Skin epidermis (tissue), 12 donors: ENCODE data around the gene ZNF90.
"Not testable (repeated sequence)": the region's sequence is repeated elsewhere in the genome, so short reads cannot be mapped to it uniquely, and the experiment has no call there.

Experiments used
- H3K27ac ChIP-seq, 21 experiments: fragments of 200-600 bp; sonication (generic) in 11 of 21; one replicate each; pipeline ENCODE4 v1.5.0; 2020; ENCODE audit warnings: mild to moderate bottlenecking in 3 of 21, inconsistent platforms in 2 of 21, moderate library complexity in 2 of 21
- H3K4me3 ChIP-seq, 7 experiments: fragments of 200-600 bp; sonication (generic) in 2 of 7; one replicate each; pipeline ENCODE4 v1.5.0; 2020; ENCODE audit warnings: inconsistent platforms in 2 of 7, mild to moderate bottlenecking in 2 of 7, moderate library complexity in 1 of 7

The ZNF90 gene

DNA sequence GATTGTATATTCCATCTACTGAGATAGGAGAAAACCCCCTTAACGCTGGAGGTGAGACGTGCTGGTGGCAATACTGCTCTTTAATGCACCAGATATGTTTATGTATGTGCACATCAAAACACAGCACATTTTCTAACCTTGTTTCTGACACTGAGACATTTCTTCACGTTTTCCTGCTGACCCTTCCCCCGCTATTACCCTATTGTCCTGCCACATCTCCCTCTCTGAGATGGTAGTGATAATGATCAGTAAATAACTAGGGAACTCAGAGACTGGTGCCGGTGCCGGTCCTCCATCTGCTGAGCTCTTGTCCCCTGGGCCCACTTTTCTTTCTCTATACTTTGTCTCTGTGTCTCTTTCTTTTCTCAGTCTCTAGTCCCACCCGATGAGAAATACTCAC is 5.1 kb downstream of the ZNF90 start:
- H3K4me3 ChIP-seq, H3K27ac ChIP-seq: not testable (repeated sequence)

DNA sequence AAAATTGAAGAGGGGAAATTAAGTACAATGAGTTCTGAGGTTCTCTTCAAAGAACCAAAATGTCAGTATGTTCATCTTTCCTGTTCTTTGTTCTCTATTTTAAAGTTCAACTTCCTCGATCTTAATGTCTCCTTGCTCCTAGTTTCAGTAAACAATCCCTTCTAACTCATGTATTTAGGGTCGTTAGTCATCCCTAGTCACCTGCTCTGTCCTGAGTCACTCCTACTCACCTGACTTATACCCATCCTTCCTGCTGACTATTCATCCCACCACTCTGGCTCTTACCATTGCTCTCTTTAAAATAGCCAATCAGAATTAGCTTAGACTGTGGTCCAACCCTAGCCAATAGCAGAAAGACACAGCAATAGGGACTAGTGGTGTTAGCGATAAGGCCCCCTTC is 24.3 kb downstream of the ZNF90 start:
- no peak overlapping the region for H3K4me3 ChIP-seq

DNA sequence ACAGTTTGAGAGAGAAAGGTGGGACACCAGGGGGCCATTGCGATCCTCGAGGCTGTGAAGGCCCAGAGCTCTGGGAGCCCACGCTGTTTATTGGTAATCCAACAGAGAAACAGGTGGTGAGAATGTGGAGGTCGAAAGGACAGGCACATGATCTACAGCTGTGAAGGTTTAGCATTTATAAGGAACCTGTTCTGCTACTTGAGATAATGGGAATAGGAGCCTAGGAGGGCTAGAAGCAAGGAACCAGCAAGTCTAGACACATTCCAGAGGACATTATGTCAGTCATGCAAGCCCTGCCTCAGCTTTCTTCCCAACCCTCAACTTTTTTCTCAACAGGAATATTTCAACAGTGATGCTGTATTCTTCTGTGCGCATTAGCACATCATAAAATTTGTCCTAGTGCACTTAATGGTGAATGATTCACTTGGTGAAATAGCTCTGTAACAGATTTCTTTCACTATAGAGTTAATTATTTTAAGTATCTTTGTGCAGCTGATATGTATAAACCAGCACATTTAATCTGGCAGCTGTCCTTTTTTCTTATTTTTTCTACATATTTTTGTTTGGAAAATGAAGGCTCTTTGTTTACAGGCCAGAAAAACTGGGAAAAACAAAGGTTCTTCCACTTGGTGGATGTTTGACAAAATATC is 25.4 kb downstream of the ZNF90 start:
- no peak overlapping the region for H3K27ac ChIP-seq
- H3K4me3 ChIP-seq: no peak overlapping the region

More for the DNA sequence above, 24.3 kb downstream of the ZNF90 start:
- H3K27ac ChIP-seq: no peak overlapping the region

DNA sequence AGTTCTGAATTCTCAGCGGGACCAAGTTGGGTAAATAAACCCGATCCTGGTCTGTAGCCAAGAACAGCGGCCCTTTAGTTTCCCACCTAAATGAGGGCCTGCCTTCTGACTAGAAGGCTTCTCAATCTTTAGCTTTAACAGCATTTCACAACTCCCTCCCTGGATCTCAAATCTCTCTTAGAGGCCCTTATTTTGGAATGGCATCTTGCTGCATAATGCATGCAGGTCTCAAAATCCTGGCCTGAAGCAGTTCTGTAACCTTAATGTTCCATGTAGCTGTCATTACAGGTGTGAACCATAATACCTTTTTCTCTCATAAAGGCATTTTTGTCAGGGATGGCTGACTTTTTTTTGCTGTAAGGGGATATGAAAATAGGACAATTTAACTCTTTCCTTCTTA is 29.5 kb downstream of the ZNF90 start:
- H3K27ac ChIP-seq: no peak overlapping the region
- no peak overlapping the region for H3K4me3 ChIP-seq

DNA sequence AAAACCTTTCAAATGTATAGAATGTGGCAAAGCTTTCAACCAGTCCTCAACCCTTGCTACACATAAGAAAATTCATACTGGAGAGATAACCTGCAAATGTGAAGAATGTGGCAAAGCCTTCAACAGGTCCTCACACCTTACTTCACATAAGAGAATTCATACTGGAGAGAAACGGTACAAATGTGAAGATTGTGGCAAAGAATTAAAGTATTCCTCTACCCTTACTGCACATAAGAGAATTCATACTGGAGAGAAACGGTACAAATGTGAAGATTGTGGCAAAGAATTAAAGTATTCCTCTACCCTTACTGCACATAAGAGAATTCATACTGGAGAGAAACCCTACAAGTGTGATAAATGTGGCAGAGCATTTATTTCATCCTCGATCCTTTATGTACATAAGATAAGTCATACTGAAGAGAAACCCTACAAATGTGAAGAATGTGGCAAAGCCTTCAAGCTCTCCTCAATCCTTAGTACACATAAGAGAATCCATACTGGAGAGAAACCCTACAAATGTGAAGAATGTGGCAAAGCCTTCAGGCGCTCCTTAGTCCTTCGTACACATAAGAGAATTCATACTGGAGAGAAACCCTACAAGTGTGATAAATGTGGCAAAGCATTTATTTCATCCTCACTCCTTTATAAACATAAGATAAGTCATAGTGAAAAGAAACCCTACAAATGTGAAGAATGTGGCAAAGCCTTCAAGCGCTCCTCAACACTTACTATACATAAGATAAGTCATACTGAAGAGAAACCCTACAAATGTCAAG is 40.5 kb downstream of the ZNF90 start:
- H3K27ac ChIP-seq, H3K4me3 ChIP-seq: not testable (repeated sequence)

DNA sequence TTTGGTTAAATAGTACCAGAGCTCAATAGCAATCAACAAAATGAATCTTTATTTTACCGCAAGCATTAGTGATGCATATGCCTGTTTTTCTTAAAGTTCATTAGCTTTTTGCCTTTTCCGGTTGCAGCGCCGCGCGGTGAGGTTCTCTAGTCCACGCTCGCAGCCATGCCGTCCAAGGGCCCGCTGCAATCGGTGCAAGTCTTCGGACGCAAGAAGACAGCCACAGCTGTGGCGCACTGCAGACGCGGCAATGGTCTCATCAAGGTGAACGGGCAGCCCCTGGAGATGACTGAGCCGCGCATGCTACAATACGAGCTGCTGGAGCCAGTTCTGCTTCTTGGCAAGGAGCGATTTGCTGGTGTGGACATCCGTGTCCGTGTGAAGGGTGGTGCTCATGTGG is 47.1 kb downstream of the ZNF90 start:
- H3K4me3 ChIP-seq: no peak overlapping the region
- H3K27ac ChIP-seq: no peak overlapping the region

DNA sequence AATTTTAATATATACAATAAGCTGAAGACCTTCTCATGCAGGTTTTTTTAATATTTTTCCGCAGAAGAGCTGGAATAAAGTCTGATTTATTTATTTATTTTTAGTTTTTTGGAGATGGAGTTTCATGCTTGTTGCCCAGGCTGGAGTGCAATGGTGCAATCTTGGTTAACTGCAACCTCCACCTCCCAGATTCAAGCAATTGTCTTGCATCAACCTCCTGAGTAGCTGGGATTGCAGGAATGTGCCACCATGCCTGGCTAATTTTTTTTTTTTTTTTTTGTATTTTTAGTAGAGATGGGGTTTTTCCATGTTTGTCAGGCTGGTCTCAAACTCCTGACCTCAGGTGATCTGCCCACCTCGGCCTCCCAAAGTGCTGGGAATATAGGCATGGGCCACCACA is 55.1 kb downstream of the ZNF90 start:
- not testable (repeated sequence) for H3K27ac ChIP-seq, H3K4me3 ChIP-seq

DNA sequence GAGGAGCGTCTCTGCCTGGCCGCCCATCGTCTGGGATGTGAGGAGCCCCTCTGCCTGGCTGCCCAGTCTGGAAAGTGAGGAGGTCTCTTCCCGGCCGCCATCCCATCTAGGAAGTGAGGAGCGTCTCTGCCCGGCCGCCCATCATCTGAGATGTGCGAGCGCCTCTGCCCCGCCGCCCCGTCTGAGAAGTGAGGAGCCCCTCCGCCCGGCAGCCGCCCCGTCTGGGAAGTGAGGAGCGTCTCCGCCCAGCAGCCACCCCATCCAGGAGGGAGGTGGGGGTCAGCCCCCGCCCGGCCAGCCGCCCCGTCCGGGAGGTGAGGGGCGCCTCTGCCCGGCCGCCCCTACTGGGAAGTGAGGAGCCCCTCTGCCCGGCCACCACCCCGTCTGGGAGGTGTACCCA is 59.9 kb downstream of the ZNF90 start:
- H3K4me3 ChIP-seq, H3K27ac ChIP-seq: not testable (repeated sequence)

DNA sequence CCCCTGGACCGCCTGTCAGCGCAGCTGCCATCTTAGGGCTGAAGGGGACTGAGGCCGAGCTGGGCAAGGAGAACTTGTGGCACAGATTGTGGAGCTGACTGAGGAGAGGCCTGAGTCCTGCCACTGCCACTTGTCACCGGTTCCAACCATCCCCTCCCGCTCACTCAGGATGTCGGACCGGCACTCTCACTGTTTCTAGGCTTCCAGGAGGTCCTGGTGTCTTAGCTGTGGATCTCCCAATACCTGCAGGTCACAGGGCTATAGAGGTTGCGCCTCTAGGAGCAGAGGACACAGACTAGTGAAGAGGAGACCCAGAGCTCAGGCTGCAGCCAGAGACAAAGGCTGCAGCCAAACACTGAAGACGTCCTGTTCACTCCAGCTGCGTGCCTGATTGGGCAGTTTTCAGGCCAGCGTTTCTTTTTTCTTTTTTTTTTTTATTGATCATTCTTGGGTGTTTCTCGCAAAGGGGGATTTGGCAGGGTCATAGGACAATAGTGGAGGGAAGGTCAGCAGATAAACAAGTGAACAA is 73.9 kb downstream of the ZNF90 start:
- Histone ChIP-seq H3K4me3 (no peak overlapping the region), H3K27ac (no peak overlapping the region)

DNA sequence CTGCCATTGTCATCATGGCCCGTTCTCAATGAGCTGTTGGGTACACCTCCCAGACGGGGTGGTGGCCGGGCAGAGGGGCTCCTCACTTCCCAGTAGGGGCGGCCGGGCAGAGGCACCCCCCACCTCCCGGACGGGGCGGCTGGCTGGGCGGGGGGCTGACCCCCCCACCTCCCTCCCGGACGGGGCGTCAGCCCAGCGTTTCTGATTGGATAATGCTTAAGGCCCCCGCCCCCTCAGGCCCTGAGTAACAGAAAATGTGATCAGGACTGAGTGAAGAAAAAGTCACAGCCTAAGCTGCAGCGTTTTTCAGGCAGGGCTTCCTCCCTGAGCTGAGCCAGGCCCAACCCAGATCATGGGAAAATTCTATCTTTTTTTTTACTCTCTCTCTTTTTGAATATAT is 74.7 kb downstream of the ZNF90 start:
- H3K27ac ChIP-seq, H3K4me3 ChIP-seq: not testable (repeated sequence)

DNA sequence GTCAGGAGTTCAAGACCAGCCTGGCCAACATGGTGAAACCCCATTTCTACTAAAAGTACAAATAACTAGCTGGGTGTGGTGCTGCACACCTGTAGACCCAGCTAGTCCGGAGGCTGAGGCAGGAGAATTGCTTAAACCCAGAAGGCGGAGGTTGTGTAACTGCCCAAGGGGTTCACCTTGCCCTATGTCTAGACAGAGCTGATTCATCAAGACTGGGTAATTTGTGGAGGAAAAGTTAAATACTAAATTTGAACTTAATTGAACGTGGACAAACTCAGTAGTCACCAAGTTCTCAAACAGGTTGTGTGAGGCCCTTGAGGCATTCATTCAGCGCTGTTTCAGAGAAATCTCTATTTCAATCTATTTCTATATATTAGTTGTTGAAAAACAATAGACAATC is 75.5 kb downstream of the ZNF90 start:
- H3K4me3 ChIP-seq: no peak overlapping the region
- H3K27ac ChIP-seq: no peak overlapping the region

DNA sequence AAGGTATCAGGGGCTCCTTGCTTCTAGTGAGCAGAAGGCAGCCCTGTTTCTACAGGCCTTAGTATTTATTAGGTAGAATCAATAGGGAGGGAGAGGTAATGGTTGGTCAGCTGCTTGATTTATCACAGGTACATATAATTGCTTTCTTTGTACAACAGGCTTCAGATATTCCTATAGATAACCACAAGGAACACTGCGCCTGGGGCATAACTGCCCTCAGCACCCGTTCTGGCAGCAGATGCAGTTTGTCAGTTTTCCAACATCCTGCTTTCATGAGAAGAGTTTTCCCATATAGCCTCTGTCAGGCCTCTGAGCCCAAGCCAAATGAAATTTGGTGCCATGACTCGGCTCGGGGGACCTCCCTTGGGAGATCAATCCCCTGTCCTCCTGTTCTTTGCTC is 76.8 kb downstream of the ZNF90 start:
- Histone ChIP-seq H3K4me3 (no peak overlapping the region), H3K27ac (no peak overlapping the region)

DNA sequence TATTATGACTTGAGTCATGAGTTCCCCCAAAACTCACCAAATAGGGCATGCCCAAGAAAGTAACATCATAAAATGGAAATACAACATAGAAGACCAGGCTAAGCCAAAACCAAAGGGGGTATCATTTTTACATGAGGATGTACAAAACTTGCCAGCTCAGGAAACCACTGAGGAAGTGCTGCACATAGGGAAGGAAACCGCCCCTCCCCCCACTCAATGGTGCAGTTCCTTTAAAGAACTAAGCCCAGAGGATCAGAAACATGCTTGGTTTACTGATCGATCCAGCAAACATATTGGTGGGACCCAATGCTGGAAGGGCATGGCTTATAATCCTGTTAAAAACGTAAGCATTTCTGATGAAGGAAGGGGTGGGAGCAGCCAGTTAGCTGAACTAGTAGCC is 85.0 kb downstream of the ZNF90 start:
- H3K27ac ChIP-seq: no peak overlapping the region

DNA sequence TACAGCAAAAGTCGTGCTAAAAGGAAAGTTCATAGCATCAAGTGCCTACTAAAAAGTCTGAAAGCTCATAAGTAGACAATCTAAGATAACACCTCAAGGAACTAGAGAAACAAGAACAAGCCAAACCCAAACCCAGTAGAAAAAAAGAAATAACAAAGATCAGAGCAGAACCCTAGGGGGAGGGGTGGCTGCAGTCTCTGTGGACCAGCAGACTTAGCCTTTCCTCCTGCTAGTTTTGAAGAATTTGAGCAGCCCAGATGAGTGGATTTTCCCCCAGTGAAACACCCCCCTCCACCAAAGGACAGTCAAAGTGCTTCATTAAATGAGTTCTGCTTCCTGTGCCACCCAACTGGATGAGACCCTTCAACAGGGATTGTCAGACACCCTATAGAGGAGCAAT is 86.7 kb downstream of the ZNF90 start:
- Histone ChIP-seq H3K4me3 (no peak overlapping the region), H3K27ac (no peak overlapping the region)

More for the DNA sequence above, 85.0 kb downstream of the ZNF90 start:
- H3K4me3 ChIP-seq: no peak overlapping the region

DNA sequence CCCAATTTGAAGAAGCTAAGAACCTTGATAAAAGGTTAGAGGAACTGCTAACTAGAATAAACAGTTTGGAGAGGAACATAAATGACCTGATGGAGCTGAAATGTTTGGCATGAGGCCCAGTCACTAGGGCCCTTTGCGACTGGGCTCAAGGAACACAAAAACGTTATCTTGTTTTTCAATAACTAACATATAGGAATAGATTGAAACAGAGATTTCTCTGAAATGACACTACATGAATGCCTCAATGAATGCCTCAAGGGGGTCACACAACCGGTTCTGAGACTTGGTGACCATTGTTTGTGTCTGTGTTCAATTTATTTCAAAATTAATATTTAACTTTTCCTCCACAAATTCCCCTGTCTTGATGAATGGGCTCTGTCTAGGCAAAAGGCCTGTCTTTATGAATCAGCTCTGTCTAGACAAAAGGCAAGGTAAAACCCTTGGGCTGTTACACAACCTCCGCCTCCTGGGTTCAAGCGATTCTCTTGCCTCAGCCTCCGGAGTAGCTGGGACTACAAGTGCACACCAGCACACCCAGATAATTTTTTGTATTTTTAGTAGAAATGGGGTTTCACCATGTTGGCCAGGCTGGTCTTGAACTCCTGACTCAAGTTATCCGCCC is 88.3 kb downstream of the ZNF90 start:
- no peak overlapping the region for H3K27ac ChIP-seq

DNA sequence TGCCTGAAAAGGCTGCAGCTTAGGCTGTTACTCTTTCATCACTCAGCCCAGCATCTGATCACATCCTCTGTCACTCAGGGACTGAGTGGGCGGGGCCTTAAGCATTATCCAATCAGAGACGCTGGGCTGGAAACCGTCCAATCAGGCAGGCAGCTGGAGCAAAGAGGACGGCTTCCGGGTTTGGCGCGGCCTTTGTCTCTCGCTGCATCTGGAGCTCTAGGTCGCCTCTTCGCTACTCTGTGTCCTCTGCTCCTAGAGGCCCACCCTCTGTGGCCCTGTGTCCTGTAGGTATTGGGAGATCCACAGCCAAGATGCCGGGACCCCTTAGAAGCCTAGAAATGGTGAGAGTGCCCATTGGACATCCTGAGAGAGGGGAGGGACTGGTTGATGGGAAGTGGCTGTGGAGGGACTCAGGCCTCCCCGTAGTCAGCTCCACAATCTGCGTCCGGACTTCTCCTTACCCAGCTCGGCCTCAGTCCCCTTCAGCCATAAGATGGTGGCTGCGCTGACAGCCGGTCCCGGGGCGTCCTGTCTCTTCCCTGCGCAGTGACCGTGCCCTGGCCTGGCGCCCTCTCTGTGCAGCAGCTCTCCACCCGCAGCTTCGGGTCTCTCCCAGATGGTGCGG is 89.3 kb downstream of the ZNF90 start, which contains the start of gene ZNF486:
Gene ZNF486, plus strand, starts transcription at position 195 of the 625 bp plus-strand sequence. Its CDS starts 117 bp downstream, at position 312.
- Histone ChIP-seq H3K27ac (peak within 1 kb of the TSS in 19 of 21 experiments; percentile 14 to 83 (median 70)), H3K4me3 (peak within 1 kb of the TSS; percentile 40 to 68 (median 55))

More for the DNA sequence above, 88.3 kb downstream of the ZNF90 start:
- H3K4me3 ChIP-seq: no peak overlapping the region

DNA sequence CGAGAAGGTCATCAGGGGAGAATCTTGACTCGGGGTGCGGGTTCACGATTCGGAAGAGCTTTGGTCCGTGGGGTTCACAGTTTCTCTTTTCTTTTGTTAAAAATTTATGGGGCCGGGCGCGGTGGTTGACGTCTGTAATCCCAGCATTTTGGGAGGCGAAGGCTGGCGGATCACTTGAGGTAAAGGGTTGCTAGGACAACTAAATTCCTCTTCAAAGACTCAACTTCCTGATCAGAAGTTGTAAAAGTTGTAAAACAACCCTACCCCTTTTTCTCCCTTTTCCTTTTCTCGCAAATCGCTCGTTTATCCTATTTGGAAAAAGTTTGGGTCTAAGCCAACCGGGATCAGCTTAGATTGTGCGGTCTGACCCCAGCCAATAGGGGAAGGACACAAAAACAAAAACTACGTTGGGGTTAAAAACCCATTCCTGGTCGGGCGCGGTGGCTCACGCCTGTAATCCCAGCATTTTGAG is 89.9 kb downstream of the ZNF90 start:
- Histone ChIP-seq H3K27ac (peak overlapping the region in 19 of 21 experiments; percentile 14 to 83 (median 70)), H3K4me3 (peak overlapping the region; percentile 40 to 68 (median 55))
